ENCODE results near the gene DIS3L2. TPM values are rescaled to one million over a fixed set of nuclear protein-coding genes. Genes with fewer than 3 reads are reported as not detected.
"Not testable (repeated sequence)": the region's sequence is repeated elsewhere in the genome, so short reads cannot be mapped to it uniquely, and the experiment has no call there.

DIS3L2 gene
- total RNA-seq, 6 experiments from 2014 or later = 18.2 to 23.6 (median 21.6) TPM

DNA sequence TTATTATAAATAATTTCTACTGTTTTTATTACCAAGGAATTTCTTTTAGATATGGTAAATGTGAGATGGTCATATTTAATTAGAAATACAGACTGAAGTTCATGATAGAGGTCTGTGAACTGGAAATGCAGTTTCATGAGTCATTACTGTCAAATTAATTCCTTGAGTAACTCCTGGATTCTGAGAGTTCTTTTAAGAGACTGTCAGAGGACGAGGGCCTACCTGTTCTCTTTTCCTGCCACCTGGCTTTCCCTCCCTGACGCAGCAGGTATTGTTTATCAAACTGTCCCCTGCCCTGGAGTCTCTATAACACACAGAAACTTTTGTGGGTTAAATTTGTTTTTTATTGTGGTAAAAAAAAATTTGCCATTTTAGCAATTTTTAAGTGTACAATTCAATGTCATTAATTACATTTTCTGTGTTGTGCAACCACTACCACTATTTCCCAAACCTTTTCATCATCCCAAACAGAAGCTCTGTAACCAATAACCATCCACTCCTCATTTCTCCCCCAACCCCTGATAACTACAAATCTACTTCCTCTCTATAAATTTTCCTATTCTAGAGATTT, 142.6 kb downstream of the DIS3L2 start:
- Mint-ChIP-seq H3K9me3 (no peaks in the 10 kb centered on the region), H3K27ac (no peak overlapping the region), H3K4me1 (ENCODE audit: low read depth) (peaks cover 15% of the 10 kb centered on the region; the same call in 1 of the 2 replicates), H3K36me3 (ENCODE audit: low read depth) (no peaks in the 10 kb centered on the region; the same call in 1 of the 2 replicates), H3K27me3 (ENCODE audit: insufficient read depth) (no peaks in the 10 kb centered on the region), H3K4me3 (no peak overlapping the region)
- TF ChIP-seq, protein P1, sequence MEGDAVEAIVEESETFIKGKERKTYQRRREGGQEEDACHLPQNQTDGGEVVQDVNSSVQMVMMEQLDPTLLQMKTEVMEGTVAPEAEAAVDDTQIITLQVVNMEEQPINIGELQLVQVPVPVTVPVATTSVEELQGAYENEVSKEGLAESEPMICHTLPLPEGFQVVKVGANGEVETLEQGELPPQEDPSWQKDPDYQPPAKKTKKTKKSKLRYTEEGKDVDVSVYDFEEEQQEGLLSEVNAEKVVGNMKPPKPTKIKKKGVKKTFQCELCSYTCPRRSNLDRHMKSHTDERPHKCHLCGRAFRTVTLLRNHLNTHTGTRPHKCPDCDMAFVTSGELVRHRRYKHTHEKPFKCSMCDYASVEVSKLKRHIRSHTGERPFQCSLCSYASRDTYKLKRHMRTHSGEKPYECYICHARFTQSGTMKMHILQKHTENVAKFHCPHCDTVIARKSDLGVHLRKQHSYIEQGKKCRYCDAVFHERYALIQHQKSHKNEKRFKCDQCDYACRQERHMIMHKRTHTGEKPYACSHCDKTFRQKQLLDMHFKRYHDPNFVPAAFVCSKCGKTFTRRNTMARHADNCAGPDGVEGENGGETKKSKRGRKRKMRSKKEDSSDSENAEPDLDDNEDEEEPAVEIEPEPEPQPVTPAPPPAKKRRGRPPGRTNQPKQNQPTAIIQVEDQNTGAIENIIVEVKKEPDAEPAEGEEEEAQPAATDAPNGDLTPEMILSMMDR (IDR thresholded peaks at IDR 0.05) = no peak
- no peak for DNase-seq

DNA sequence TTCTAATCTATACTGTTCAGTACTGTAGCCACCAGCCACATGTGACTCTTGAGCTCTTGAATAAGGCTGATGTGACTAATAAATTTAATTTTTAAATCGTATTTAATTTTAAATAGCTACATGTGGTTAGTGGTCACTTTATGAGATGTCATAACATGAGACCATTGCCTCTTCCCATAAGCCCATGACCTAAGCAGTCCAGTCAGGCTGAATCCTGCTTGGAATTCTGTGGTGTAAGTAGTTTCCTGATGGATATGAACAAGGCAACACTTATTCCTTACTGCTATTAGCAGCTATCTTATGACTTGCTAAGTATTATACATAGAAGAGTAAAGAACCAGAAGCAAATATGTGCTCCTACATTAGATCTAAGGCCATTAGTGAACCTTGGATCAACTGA, 150.0 kb downstream of the DIS3L2 start:
- no peaks in the 10 kb centered on the region; the same call in 1 of the 2 replicates for H3K36me3 Mint-ChIP-seq (ENCODE audit: low read depth)

DNA sequence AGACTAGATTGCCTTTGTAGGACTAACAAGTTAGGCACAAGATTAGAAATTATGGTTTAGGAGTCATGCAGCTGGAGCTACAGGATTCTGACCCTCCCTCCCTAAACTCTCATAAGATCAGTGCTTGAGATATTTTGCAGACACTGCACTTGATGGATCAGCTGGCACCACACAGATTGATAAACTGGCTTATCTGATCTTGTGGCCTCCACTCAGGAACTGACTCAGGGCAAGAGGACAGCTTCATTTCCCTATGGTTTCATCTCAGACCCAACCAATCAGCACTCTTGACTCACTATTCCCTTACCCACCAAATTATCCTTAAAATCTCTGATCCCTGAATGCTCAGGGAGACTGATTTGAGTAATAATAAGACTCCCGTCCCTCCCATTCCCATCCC, 152.3 kb downstream of the DIS3L2 start:
- Mint-ChIP-seq H3K36me3 (ENCODE audit: low read depth) (no peaks in the 10 kb centered on the region; the same call in 1 of the 2 replicates), H3K4me3 (no peak overlapping the region), H3K4me1 (ENCODE audit: low read depth) (peaks cover 25% of the 10 kb centered on the region), H3K9me3 (no peaks in the 10 kb centered on the region), H3K27ac (no peak overlapping the region; the same call in 1 of the 2 replicates), H3K27me3 (ENCODE audit: insufficient read depth) (no peaks in the 10 kb centered on the region; the same call in 1 of the 2 replicates)
- TF ChIP-seq, protein P1 (IDR thresholded peaks at IDR 0.05) = no peak
- DNase-seq = peak; percentile 58

More for the DNA sequence above, 150.0 kb downstream of the DIS3L2 start:
- H3K27ac Mint-ChIP-seq = no peak overlapping the region
- H3K27me3 Mint-ChIP-seq (ENCODE audit: insufficient read depth) = no peaks in the 10 kb centered on the region; the same call in 1 of the 2 replicates
- no peak overlapping the region for H3K4me3 Mint-ChIP-seq
- no peaks in the 10 kb centered on the region for H3K9me3 Mint-ChIP-seq
- TF ChIP-seq, protein P1 (IDR thresholded peaks at IDR 0.05) = no peak
- DNase-seq = no peak
- peaks cover 25% of the 10 kb centered on the region for H3K4me1 Mint-ChIP-seq (ENCODE audit: low read depth)

DNA sequence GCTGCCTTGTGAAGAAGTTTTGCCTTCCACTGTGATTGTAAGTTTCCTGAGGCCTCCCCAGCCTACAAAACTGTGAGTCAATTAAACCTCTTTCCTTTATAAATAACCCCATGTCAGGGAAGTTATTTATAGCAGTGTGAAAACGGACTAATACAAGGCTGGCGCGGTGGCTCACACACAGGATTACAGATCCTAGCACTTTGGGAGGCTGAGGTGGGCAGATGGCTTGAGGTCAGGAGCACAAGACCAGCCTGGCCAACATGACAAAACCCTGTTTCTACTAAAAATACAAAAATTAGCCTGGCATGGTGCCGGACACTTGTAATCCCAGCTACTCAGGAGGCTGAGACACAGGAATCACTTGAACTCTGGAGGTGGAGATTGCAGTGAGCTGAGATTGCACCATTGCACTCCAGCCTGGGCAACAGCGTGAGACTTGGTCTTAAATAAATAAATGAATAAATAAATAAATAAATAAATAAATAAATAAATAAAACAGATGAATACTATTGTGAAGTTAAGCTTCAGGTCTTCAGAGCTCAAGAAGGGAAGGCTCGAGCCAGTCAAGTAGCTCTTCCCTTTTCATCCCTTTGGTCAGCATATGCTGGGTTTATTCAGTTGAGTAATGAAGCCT, 154.3 kb downstream of the DIS3L2 start:
- not testable (repeated sequence) for H3K27ac Mint-ChIP-seq; H3K4me3 Mint-ChIP-seq; H3K36me3 Mint-ChIP-seq (ENCODE audit: low read depth); H3K27me3 Mint-ChIP-seq (ENCODE audit: insufficient read depth); DNase-seq; H3K9me3 Mint-ChIP-seq
- H3K4me1 Mint-ChIP-seq (ENCODE audit: low read depth) = peaks cover 28% of the 10 kb centered on the region

DNA sequence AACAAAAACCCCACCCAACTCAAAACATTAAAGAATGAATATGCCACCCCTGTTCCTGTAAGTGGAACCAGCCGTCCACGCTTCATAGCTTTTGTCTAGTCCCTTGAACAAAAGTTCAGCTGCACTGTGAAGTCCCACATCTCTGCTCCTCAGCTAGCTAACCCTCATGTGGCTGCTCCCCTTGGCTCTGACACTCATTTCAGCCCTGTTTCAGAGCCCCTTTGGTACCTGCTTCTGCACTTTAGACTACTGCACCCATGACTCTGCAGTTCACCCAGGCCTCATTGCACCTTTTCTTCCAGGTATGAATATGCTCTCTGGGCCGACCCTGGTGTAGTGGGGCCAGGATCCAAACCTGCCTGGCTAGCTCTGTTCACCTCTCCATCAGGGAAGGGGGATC, 155.3 kb downstream of the DIS3L2 start:
- Mint-ChIP-seq H3K4me1 (ENCODE audit: low read depth) (peaks cover 31% of the 10 kb centered on the region), H3K27ac (no peak overlapping the region), H3K36me3 (ENCODE audit: low read depth) (no peaks in the 10 kb centered on the region; the same call in 1 of the 2 replicates), H3K4me3 (no peak overlapping the region), H3K27me3 (ENCODE audit: insufficient read depth) (no peaks in the 10 kb centered on the region; the same call in 1 of the 2 replicates), H3K9me3 (no peaks in the 10 kb centered on the region)
- DNase-seq = no peak
- TF ChIP-seq, protein P1 (IDR thresholded peaks at IDR 0.05) = no peak

DNA sequence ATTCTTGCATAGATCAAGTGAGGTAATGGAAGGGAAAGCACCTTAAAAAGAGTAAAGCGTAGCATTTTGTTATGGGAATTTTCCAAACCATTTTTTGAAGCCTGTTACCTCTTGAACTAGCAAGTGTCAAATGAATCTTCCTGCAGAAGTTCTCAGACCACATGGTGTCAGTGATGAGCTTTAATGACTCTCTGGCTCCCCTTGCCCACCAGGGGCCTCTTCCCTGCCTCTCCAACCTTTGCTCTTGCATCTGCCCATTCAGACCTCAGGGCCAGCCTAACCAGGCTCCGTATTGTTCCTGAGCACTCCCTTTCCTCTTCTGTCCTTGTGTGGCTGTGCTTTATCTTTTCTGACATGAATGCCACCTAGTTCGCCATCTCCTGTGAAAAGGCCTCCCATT, 155.9 kb downstream of the DIS3L2 start:
- TF ChIP-seq, protein P1 (IDR thresholded peaks at IDR 0.05) = no peak
- peaks cover 28% of the 10 kb centered on the region for H3K4me1 Mint-ChIP-seq (ENCODE audit: low read depth)
- no peak for DNase-seq
- H3K36me3 Mint-ChIP-seq (ENCODE audit: low read depth) = no peaks in the 10 kb centered on the region; the same call in 1 of the 2 replicates
- H3K27ac Mint-ChIP-seq = no peak overlapping the region
- no peaks in the 10 kb centered on the region for H3K9me3 Mint-ChIP-seq
- H3K4me3 Mint-ChIP-seq = no peak overlapping the region
- no peaks in the 10 kb centered on the region; the same call in 1 of the 2 replicates for H3K27me3 Mint-ChIP-seq (ENCODE audit: insufficient read depth)
